Stomach (tissue), 4 donors: ENCODE results near the gene KCNG3.

Experiments used
- CTCF ChIP-seq, 7 experiments: fragments of 450-650 bp in 4 of 7; fragments of 200-600 bp in 3 of 7; sonication (generic) in 3 of 7; IDR thresholded peaks; one replicate each; pipeline ENCODE4 v1.5.1; 2016 to 2019; ENCODE audit warnings: antibody characterized with exemption in 7 of 7, control low read depth in 2 of 7, mild to moderate bottlenecking in 1 of 7
- EP300 ChIP-seq: sonication (generic); formaldehyde crosslinking; IDR thresholded peaks from one replicate; pipeline ENCODE4 v1.6.1; 2017; ENCODE audit warnings: antibody characterized with exemption
- POLR2A ChIP-seq, 4 donors: fragments of 450-650 bp; IDR thresholded peaks; one replicate each; pipeline ENCODE4 v1.6.1; 2016; ENCODE audit warnings: antibody characterized with exemption in 4 of 4, control low read depth in 2 of 4, mild to moderate bottlenecking in 1 of 4, moderate library complexity in 1 of 4
- POLR2AphosphoS5 ChIP-seq, 3 donors: sonication (generic); formaldehyde crosslinking; IDR thresholded peaks; one replicate each; pipeline ENCODE4 v1.6.1; 2016; ENCODE audit warnings: antibody characterized with exemption in 3 of 3

GRCh38 chr2:42404676-42405075 lies 89.1 kb downstream of the KCNG3 start:
- TF ChIP-seq POLR2AphosphoS5 (IDR thresholded peaks at IDR 0.05) (no peak), CTCF (IDR thresholded peaks at IDR 0.05) (no peak), POLR2A (IDR thresholded peaks at IDR 0.05) (no peak), EP300 (no peak)
